Neural progenitor cell (in vitro differentiated cells): ENCODE data around the gene PKD1L1. TPM values are rescaled to one million over a fixed set of nuclear protein-coding genes. Genes with fewer than 3 reads are reported as not detected.

Experiments used
- DNase-seq: peaks from one replicate; pipeline ENCODE4 v3.0.0-alpha.2; 2016; ENCODE audit warnings: low spot score
- H2AFZ ChIP-seq: fragments of 200-600 bp; sonication (generic); replicated peaks from 2 replicates; pipeline ENCODE4 v1.6.1; 2016; ENCODE audit warnings: antibody characterized with exemption
- H3F3A ChIP-seq: fragments of 200-600 bp; sonication (generic); 2 replicates; pipeline ENCODE4 v1.6.1; 2016; ENCODE audit warnings: antibody characterized with exemption, low read depth
- H3K27ac ChIP-seq: fragments of 200-600 bp; sonication (generic); 2 replicates; pipeline ENCODE4 v1.5.1; 2016; ENCODE audit warnings: mild to moderate bottlenecking
- H3K27me3 ChIP-seq: fragments of 200-600 bp; sonication (generic); 2 replicates; pipeline ENCODE4 v1.6.1; 2016; ENCODE audit warnings: mild to moderate bottlenecking, moderate library complexity
- H3K36me3 ChIP-seq: fragments of 200-600 bp; sonication (generic); 2 replicates; pipeline ENCODE4 v1.5.1; 2016
- H3K4me1 ChIP-seq: fragments of 200-600 bp; sonication (generic); 2 replicates; pipeline ENCODE4 v1.6.1; 2016; ENCODE audit warnings: mixed run types
- H3K4me2 ChIP-seq: fragments of 200-600 bp; sonication (generic); 2 replicates; pipeline ENCODE4 v1.6.1; 2016
- H3K4me3 ChIP-seq: fragments of 200-600 bp; sonication (generic); 2 replicates; pipeline ENCODE4 v1.5.1; 2016
- H3K79me2 ChIP-seq: fragments of 200-600 bp; sonication (generic); 2 replicates; pipeline ENCODE4 v1.6.1; 2016; ENCODE audit warnings: low read depth
- H3K9ac ChIP-seq: fragments of 200-600 bp; sonication (generic); 2 replicates; pipeline ENCODE4 v1.6.1; 2016
- H3K9me3 ChIP-seq: fragments of 200-600 bp; sonication (generic); 2 replicates; pipeline ENCODE4 v1.5.1; 2016; ENCODE audit warnings: low read depth
- H4K20me1 ChIP-seq: fragments of 200-600 bp; sonication (generic); 2 replicates; pipeline ENCODE4 v1.6.1; 2016; ENCODE audit warnings: low read depth
- H3K27ac Mint-ChIP-seq: 3 replicates; pipeline ENCODE4 v1.8.0; 2021; ENCODE audit warnings: mixed read lengths
- H3K27me3 Mint-ChIP-seq: 2 replicates; pipeline ENCODE4 v1.8.0; 2022; ENCODE audit warnings: low read depth, mild to moderate bottlenecking, inconsistent platforms, moderate library complexity, mixed read lengths; ENCODE audit not compliant: insufficient read depth
- H3K36me3 Mint-ChIP-seq: 3 replicates; pipeline ENCODE4 v1.8.0; 2021; ENCODE audit warnings: mixed read lengths
- H3K4me1 Mint-ChIP-seq: 3 replicates; pipeline ENCODE4 v1.8.0; 2021; ENCODE audit warnings: mixed read lengths
- H3K4me3 Mint-ChIP-seq: 3 replicates; pipeline ENCODE4 v1.8.0; 2021; ENCODE audit warnings: mild to moderate bottlenecking, moderate library complexity, mixed read lengths
- H3K9me3 Mint-ChIP-seq: 3 replicates; pipeline ENCODE4 v1.8.0; 2020; ENCODE audit warnings: mixed read lengths
- CTCF ChIP-seq: fragments of 200-600 bp; sonication (generic); IDR thresholded peaks from 2 replicates; pipeline ENCODE4 v1.5.1; 2017; ENCODE audit warnings: antibody characterized with exemption, mild to moderate bottlenecking
- EZH2 ChIP-seq: fragments of 200-600 bp; sonication (generic); IDR thresholded peaks from 2 replicates; pipeline ENCODE4 v1.6.1; 2017; ENCODE audit warnings: antibody characterized with exemption, mild to moderate bottlenecking, moderate library complexity
- EZH2phosphoT487 ChIP-seq: fragments of 200-600 bp; sonication (generic); IDR thresholded peaks from 2 replicates; pipeline ENCODE4 v1.6.1; 2017; ENCODE audit warnings: antibody characterized with exemption
- total RNA-seq: library from RNA; depleted of rRNA; stranded (reverse); fragments of >200 nt; gene quantifications from 2 replicates; pipeline ENCODE4 v1.2.3, GENCODE V29; 2015; ENCODE audit warnings: low replicate concordance

Gene PKD1L1
- total RNA-seq, 1 donor from 2014 or later, result 0.07 TPM

GRCh38 chr7:47885309-47885986, 62.8 kb downstream of the PKD1L1 start:
- H3K27ac Mint-ChIP-seq, result no peak overlapping the region
- Histone ChIP-seq H3K4me1 (no peaks in the 10 kb centered on the region), H3K27me3 (no peaks in the 10 kb centered on the region), H3K4me2 (no peak overlapping the region), H4K20me1 (no peaks in the 10 kb centered on the region), H3K36me3 (no peaks in the 10 kb centered on the region), H2AFZ (no peak overlapping the region), H3F3A (no peaks in the 10 kb centered on the region), H3K27ac (no peak overlapping the region), H3K9me3 (no peaks in the 10 kb centered on the region), H3K79me2 (no peaks in the 10 kb centered on the region), H3K9ac (no peak overlapping the region), H3K4me3 (no peak overlapping the region)
- no peak for TF ChIP-seq EZH2
- no peak for TF ChIP-seq CTCF
- TF ChIP-seq EZH2phosphoT487, result no peak
- no peaks in the 10 kb centered on the region for H3K36me3 Mint-ChIP-seq
- no peak overlapping the region for H3K4me3 Mint-ChIP-seq
- H3K27me3 Mint-ChIP-seq, result peaks cover 7% of the 10 kb centered on the region
- DNase-seq, result no peak
- H3K9me3 Mint-ChIP-seq, result no peaks in the 10 kb centered on the region
- peaks cover 2% of the 10 kb centered on the region for H3K4me1 Mint-ChIP-seq

- H3K36me3 ChIP-seq, result no peaks in the 10 kb centered on the region
- no peak for DNase-seq
- H3K27ac ChIP-seq, result no peak overlapping the region
- no peak overlapping the region for H3K4me3 ChIP-seq
- Mint-ChIP-seq H3K27ac (no peak overlapping the region), H3K27me3 (peaks cover 3% of the 10 kb centered on the region), H3K4me3 (no peak overlapping the region), H3K9me3 (no peaks in the 10 kb centered on the region), H3K36me3 (no peaks in the 10 kb centered on the region), H3K4me1 (peaks cover 2% of the 10 kb centered on the region)
- no peaks in the 10 kb centered on the region for H3K27me3 ChIP-seq
- no peaks in the 10 kb centered on the region for H3K9me3 ChIP-seq
- no peak overlapping the region for H2AFZ ChIP-seq
- TF ChIP-seq EZH2phosphoT487, result no peak
- TF ChIP-seq EZH2, result no peak
- no peak for TF ChIP-seq CTCF
- H4K20me1 ChIP-seq, result no peaks in the 10 kb centered on the region
- H3F3A ChIP-seq, result no peaks in the 10 kb centered on the region
- no peaks in the 10 kb centered on the region for H3K79me2 ChIP-seq
- no peak overlapping the region for H3K4me2 ChIP-seq
- no peak overlapping the region for H3K9ac ChIP-seq
- H3K4me1 ChIP-seq, result no peaks in the 10 kb centered on the region
These were observed 63.6 kb downstream of the PKD1L1 start for GRCh38 chr7:47884675-47885074.

- H3K9me3 ChIP-seq, result no peaks in the 10 kb centered on the region
- no peak overlapping the region for H3K27ac ChIP-seq
- H3K9me3 Mint-ChIP-seq, result no peaks in the 10 kb centered on the region
- no peaks in the 10 kb centered on the region for H4K20me1 ChIP-seq
- H3K36me3 ChIP-seq, result no peaks in the 10 kb centered on the region
- no peak overlapping the region for H3K4me3 Mint-ChIP-seq
- TF ChIP-seq CTCF (no peak), EZH2phosphoT487 (no peak), EZH2 (no peak)
- no peaks in the 10 kb centered on the region for H3F3A ChIP-seq
- H3K27ac Mint-ChIP-seq, result no peak overlapping the region
- no peaks in the 10 kb centered on the region for H3K27me3 ChIP-seq
- no peak overlapping the region for H3K4me3 ChIP-seq
- H3K4me2 ChIP-seq, result no peak overlapping the region
- no peaks in the 10 kb centered on the region for H3K4me1 Mint-ChIP-seq
- H3K4me1 ChIP-seq, result no peaks in the 10 kb centered on the region
- no peak overlapping the region for H2AFZ ChIP-seq
- no peaks in the 10 kb centered on the region for H3K27me3 Mint-ChIP-seq
- no peak overlapping the region for H3K9ac ChIP-seq
- H3K79me2 ChIP-seq, result no peaks in the 10 kb centered on the region
- no peaks in the 10 kb centered on the region for H3K36me3 Mint-ChIP-seq
- DNase-seq, result no peak
These were observed 65.6 kb downstream of the PKD1L1 start for GRCh38 chr7:47882635-47883034.
